NB4 (cell line): ENCODE measurements around the gene GNPDA1.
"Not testable (repeated sequence)": the region's sequence is repeated elsewhere in the genome, so short reads cannot be mapped to it uniquely, and the experiment has no call there.

Source experiments
- DNase-seq: peaks from one replicate; pipeline ENCODE4 v3.0.0; 2010; ENCODE audit warnings: low read depth
- H3K4me3 ChIP-seq: one replicate; pipeline ENCODE4 v1.5.1; 2011; ENCODE audit warnings: mild to moderate bottlenecking, low read depth, low read length, moderate library complexity
- CTCF ChIP-seq: IDR thresholded peaks from one replicate; pipeline ENCODE4 v1.5.1; 2012; ENCODE audit warnings: low read depth, low read length
- MAX ChIP-seq: IDR thresholded peaks from 2 replicates; pipeline ENCODE4 v1.6.1; 2011; ENCODE audit warnings: low read depth, low read length
- MYC ChIP-seq: IDR thresholded peaks from 2 replicates; pipeline ENCODE4 v1.6.1; 2011; ENCODE audit warnings: low read depth, low read length
- POLR2A ChIP-seq: IDR thresholded peaks from 2 replicates; pipeline ENCODE4 v1.6.1; 2011; ENCODE audit warnings: mild to moderate bottlenecking; ENCODE audit not compliant: insufficient read length; ENCODE audit errors: extremely low read depth

The GNPDA1 gene

GRCh38 chr5:142048272-142048671 is 35.4 kb upstream of the GNPDA1 start:
- no peak overlapping the region for H3K4me3 ChIP-seq
- no peak for DNase-seq
- TF ChIP-seq CTCF = no peak
- no peak for TF ChIP-seq MYC
- TF ChIP-seq MAX = no peak
- no peak for TF ChIP-seq POLR2A

- DNase-seq = no peak
- H3K4me3 ChIP-seq = no peak overlapping the region
- TF ChIP-seq POLR2A = no peak
- no peak for TF ChIP-seq MAX
- TF ChIP-seq MYC = no peak
- no peak for TF ChIP-seq CTCF
Measured at GRCh38 chr5:142046191-142046590, 33.4 kb upstream of the GNPDA1 start.

- not testable (repeated sequence) for DNase-seq, H3K4me3 ChIP-seq
Measured at GRCh38 chr5:142040881-142041280, 28.1 kb upstream of the GNPDA1 start.

- TF ChIP-seq POLR2A (no peak), MAX (no peak), MYC (no peak), CTCF (no peak)
Measured at GRCh38 chr5:142040285-142040684, 27.5 kb upstream of the GNPDA1 start.

GRCh38 chr5:142038735-142039134 is 25.9 kb upstream of the GNPDA1 start:
- DNase-seq = no peak
- TF ChIP-seq CTCF (no peak), POLR2A (no peak), MAX (no peak)
- H3K4me3 ChIP-seq = no peak overlapping the region

More at GRCh38 chr5:142040285-142040684, 27.5 kb upstream of the GNPDA1 start:
- no peak overlapping the region for H3K4me3 ChIP-seq
- no peak for DNase-seq

GRCh38 chr5:142037599-142037998 is 24.8 kb upstream of the GNPDA1 start:
- not testable (repeated sequence) for H3K4me3 ChIP-seq, DNase-seq

- TF ChIP-seq MAX (no peak), MYC (no peak), CTCF (no peak), POLR2A (no peak)
- no peak overlapping the region for H3K4me3 ChIP-seq
- no peak for DNase-seq
Measured at GRCh38 chr5:142036918-142037317, 24.1 kb upstream of the GNPDA1 start.
